GF-D8 (cell line): ENCODE measurements around the gene CKAP5.
"Not testable (repeated sequence)": the region's sequence is repeated elsewhere in the genome, so short reads cannot be mapped to it uniquely, and the experiment has no call there.

ENCODE experiments used
- DNase-seq: peaks from one replicate; lab custom pipeline; 2025; lab: John Stamatoyannopoulos, UW

Gene CKAP5

GRCh38 chr11:46855167-46855566 is 9.1 kb upstream of the CKAP5 start:
- DNase-seq: no peak

GRCh38 chr11:46850829-46851380 is 4.8 kb upstream of the CKAP5 start:
- no peak for DNase-seq

GRCh38 chr11:46849631-46850030 is 3.6 kb upstream of the CKAP5 start:
- no peak for DNase-seq

- DNase-seq: no peak
These were observed 390 bp upstream of the CKAP5 start for GRCh38 chr11:46846510-46846830.

- DNase-seq: no peak
These were observed 690 bp downstream of the CKAP5 start for GRCh38 chr11:46845440-46845739.

GRCh38 chr11:46840116-46840515 is 6.0 kb downstream of the CKAP5 start:
- DNase-seq: no peak

DNA sequence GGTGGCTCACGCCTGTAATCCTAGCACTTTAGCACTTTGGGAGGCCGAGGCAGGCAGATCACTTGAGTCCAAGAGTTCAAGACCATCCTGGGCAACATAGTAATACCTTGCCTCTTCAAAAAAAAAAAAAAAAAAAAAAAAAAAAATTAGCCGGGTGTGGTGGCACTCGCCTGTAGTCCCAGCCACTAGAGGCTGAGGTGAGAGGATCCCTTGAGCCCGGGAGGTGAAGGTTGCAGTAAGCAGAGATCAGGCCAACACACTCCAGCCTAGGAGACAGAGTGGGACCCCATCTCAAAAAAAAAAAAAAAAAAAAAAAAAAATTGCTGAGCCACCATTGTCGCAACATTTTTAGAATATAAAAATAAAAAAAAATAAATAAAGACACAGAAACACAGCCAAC is 7.6 kb downstream of the CKAP5 start:
- no peak for DNase-seq

DNA sequence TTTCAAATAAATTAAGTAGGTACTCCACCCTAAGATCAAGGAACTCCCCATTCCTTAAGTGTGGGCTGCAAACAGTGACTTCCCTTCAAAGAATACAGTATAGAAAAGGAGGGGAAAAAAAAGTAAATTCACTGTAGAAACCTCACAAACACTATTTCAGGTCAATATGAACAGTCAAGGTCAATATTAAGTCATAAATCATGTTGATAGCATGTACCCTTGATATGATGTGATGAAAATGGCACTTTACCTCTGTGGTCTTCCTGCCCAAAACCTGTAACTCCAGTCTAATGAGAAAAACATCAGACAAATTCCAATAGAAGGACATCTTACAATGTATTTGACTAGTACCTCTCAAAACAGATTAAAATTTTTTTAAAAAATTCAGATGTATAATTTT is 8.2 kb downstream of the CKAP5 start:
- DNase-seq: no peak

DNA sequence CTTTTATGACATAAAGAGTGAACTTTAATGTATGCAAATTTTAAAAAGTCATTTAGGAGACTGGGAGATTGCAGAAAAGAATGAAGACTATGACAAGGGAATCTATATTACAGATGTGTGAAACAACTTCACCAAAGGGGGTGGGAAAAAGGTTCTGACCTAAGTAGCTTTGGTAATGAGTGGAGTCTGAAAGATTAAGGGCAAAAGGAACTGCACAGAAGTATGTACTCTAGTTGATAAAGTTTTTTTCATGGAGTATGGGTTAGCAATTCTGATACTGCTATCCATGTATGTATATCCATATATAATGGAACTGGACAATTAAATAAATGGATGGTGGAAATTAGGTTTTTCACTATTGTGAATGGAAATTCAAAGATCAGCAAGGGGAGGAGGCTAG is 9.2 kb downstream of the CKAP5 start:
- DNase-seq: no peak

DNA sequence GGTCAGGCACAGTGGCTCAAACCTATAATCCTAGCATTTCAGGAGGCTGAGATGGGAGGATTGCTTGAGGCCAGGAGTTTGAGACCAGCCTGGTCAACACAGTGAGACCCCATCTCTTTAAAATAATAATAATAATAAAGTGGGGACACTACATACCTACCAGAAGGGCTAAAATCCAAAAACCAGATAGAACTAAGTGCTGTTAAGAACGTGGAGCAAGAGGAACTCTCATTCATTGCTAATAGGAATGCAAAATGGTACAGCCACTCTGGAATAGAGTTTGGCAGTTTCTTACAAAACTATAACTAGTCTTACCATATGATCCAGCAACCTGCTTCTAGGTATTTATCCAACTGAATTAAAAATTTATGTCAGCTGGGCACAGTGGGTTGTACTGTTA is 9.6 kb downstream of the CKAP5 start:
- DNase-seq: no peak

DNA sequence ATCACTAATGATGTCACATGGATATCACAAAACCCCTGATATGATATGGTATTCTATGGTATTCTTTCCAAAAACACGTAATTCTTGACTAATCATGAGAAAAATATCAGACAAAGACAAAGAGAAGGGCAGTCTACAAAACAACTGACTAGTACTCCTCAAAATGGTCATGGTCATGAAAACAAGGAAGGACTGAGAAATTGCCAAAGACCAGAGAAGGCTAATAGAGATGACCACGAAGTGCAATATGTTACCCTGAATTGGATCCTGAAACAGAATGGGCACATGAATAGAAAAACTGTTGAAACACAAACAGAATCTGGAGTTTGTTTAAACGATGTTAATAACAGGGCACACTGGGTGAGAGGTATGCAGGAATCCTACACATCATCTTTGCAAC is 10.2 kb downstream of the CKAP5 start:
- DNase-seq: no peak

- no peak for DNase-seq
These were observed 11.3 kb downstream of the CKAP5 start for GRCh38 chr11:46834821-46835220.

- DNase-seq: no peak
These were observed 13.4 kb downstream of the CKAP5 start for GRCh38 chr11:46832511-46833214.

- DNase-seq: no peak
These were observed 18.1 kb downstream of the CKAP5 start for GRCh38 chr11:46827995-46828394.

- DNase-seq: no peak
These were observed 19.6 kb downstream of the CKAP5 start for GRCh38 chr11:46826310-46827044.

DNA sequence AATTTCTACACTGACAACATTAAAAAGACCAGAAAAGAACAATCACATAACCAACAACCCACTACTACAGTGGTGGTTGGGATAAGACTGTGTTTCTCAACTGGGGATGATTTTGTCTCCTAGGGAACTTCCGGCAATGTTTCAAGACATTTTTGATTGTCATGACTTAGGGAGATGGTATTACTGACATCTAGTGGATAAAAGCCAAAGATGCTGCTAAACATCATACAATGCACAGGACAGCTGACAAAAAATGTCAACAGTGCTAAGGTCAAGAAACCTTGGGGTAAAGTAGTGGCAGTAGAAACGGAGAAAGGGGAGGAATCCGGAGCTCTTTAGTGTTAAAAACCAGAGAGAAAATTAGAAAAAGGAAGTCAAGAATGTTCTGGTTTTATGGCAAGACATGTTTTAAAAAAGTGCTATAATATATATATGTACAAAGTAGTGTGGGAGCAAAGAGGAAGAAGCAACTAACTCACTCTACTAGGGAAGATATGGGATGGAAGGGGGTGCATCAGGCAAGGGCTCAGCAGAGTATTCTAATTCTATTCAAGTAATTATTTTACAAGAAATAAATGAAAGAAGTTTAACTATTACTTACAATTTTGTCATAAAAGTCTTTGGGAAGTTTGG is 37.2 kb downstream of the CKAP5 start:
- peak; percentile 17 for DNase-seq

GRCh38 chr11:46801694-46802470 is 44.2 kb downstream of the CKAP5 start:
- DNase-seq: no peak

GRCh38 chr11:46800177-46800576 is 45.9 kb downstream of the CKAP5 start:
- DNase-seq: no peak

DNA sequence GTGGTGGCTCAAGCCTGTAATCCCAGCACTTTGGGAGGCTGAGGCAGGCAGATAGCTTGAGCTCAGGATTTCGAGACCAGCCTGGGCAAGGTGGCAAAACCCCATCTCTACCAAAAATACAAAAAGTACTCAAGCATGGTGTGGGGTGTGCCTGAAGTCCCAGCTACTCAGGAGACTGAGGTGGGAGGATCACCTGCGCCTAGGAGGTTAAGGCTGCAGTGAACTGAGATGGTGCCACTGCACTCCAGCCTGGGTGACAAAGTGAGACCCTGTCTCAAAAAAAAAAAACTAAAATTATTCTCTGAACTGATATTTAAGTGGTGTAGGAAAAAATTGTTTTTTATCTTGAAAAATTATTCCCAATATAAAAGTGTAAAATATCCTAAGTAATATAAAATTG is 46.4 kb downstream of the CKAP5 start:
- not testable (repeated sequence) for DNase-seq

- DNase-seq: no peak
These were observed 67.7 kb downstream of the CKAP5 start for GRCh38 chr11:46778416-46778815.

DNA sequence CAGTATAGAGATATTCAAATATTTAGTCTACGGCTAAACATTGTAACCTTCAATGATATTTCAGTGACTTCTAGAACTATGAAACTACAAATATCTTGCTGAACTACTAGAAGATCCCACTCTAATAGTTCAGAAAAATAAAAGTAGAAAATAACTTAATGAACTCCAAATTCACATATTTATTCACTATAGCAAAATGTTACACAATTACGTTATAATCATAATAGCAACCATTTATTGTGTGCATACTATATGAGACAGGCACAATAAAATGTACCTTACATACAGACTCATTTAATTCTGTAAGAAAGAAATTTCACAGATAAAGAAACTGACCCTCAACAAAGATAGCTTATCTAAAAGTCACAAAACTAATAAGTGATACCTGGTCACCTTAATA is 69.2 kb downstream of the CKAP5 start:
- DNase-seq: no peak

DNA sequence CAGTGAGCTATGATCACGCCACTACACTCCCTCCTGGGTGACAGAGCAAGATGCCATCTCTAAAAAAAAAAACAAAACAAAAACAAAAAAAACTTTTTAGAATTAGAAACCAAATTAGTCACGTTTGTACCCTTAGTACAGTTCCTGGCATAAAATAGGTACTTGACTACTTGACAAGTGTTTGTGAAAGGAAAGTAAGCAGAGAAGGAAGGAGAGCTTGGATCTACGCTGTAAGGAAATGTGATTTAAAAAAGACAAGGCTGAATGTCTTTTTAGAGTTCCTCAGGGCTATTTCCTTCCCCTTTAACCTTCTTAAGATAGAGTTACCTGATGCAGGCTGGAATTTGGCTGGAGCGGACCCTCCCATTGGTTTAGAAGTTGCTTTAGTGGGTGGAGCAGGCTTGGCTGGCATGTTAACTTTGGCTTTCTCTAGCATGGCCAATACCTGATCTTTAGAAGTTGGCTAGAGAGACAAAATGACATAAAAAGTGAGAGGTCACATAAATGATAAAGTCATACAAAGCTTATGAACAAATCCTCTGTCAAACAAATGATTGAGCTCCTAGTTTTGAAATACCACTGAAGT is 76.4 kb downstream of the CKAP5 start:
- DNase-seq: no peak
